Thyroid gland (tissue), 4 donors: ENCODE measurements around the gene PTCH1.

Source experiments
- CTCF ChIP-seq, 6 experiments: fragments of 200-600 bp in 3 of 6; fragments of 450-650 bp in 3 of 6; sonication (generic) in 3 of 6; IDR thresholded peaks; one replicate each; pipeline ENCODE4 v1.5.1; 2016 to 2019; ENCODE audit warnings: antibody characterized with exemption in 6 of 6, mild to moderate bottlenecking in 2 of 6, inconsistent platforms in 1 of 6, moderate library complexity in 1 of 6
- POLR2A ChIP-seq, 2 donors: fragments of 450-650 bp; IDR thresholded peaks; one replicate each; pipeline ENCODE4 v1.6.1; 2017; ENCODE audit warnings: antibody characterized with exemption in 2 of 2, mild to moderate bottlenecking in 2 of 2, moderate library complexity in 1 of 2

- TF ChIP-seq POLR2A (IDR thresholded peaks at IDR 0.05) (no peak), CTCF (IDR thresholded peaks at IDR 0.05) (no peak)
These were observed 16.9 kb downstream of the PTCH1 start for GRCh38 chr9:95499847-95500246.
